GM23338 (cell line): Measurements from ENCODE around the gene SRCAP. TPM values are rescaled to one million over a fixed set of nuclear protein-coding genes. Genes with fewer than 3 reads are reported as not detected.

Experiments
- ATAC-seq: fragments of 200-7000 bp; cut with Tn5 transposase; 3 replicates; pipeline ENCODE4 v1.9.1; 2020
- DNase-seq: peaks from one replicate; pipeline ENCODE4 v3.0.0-alpha.2; 2015; ENCODE audit warnings: low spot score
- H2AFZ ChIP-seq: fragments of 200-600 bp; sonication (generic); 2 replicates; pipeline ENCODE4 v1.8.0; 2016; ENCODE audit warnings: antibody characterized with exemption, mild to moderate bottlenecking, moderate library complexity
- H3F3A ChIP-seq: fragments of 200-600 bp; sonication (generic); replicated peaks from 2 replicates; pipeline ENCODE4 v1.8.0; 2017; ENCODE audit warnings: antibody characterized with exemption, mixed run types, low read depth
- H3K27ac ChIP-seq: fragments of 200-600 bp; sonication (generic); 2 replicates; pipeline ENCODE4 v1.6.1; 2016; ENCODE audit warnings: low read depth
- H3K27me3 ChIP-seq: fragments of 200-600 bp; sonication (generic); 2 replicates; pipeline ENCODE4 v1.8.0; 2016; ENCODE audit warnings: mild to moderate bottlenecking, mixed run types, moderate library complexity; ENCODE audit not compliant: insufficient read depth
- H3K36me3 ChIP-seq: fragments of 200-600 bp; sonication (generic); 2 replicates; pipeline ENCODE4 v1.8.0; 2016; ENCODE audit warnings: mild to moderate bottlenecking; ENCODE audit not compliant: insufficient read depth
- H3K4me1 ChIP-seq: fragments of 200-600 bp; sonication (generic); 2 replicates; pipeline ENCODE4 v1.8.0; 2016; ENCODE audit warnings: mild to moderate bottlenecking, moderate library complexity; ENCODE audit not compliant: insufficient read depth
- H3K4me2 ChIP-seq: fragments of 200-600 bp; sonication (generic); 2 replicates; pipeline ENCODE4 v1.7.1; 2017; ENCODE audit warnings: mixed run types
- H3K4me3 ChIP-seq: fragments of 200-600 bp; sonication (generic); 2 replicates; pipeline ENCODE4 v1.6.1; 2016; ENCODE audit warnings: mixed run types
- H3K79me2 ChIP-seq: fragments of 200-600 bp; sonication (generic); replicated peaks from 2 replicates; pipeline ENCODE4 v1.8.0; 2017; ENCODE audit warnings: mild to moderate bottlenecking; ENCODE audit not compliant: insufficient read depth
- H3K9me2 ChIP-seq: fragments of 200-600 bp; sonication (generic); 2 replicates; pipeline ENCODE4 v1.8.0; 2017; ENCODE audit not compliant: insufficient read depth
- H4K20me1 ChIP-seq: fragments of 200-600 bp; sonication (generic); replicated peaks from 2 replicates; pipeline ENCODE4 v1.8.0; 2017; ENCODE audit warnings: mild to moderate bottlenecking; ENCODE audit not compliant: insufficient read depth
- H3K27ac Mint-ChIP-seq: 2 replicates; pipeline ENCODE4 v1.8.0; 2020; ENCODE audit warnings: inconsistent platforms, mild to moderate bottlenecking, moderate library complexity, mixed read lengths
- H3K27me3 Mint-ChIP-seq: 3 replicates; pipeline ENCODE4 v1.8.0; 2022; ENCODE audit warnings: low read depth, mild to moderate bottlenecking, moderate library complexity, mixed read lengths, inconsistent platforms; ENCODE audit not compliant: insufficient read depth, poor library complexity
- H3K36me3 Mint-ChIP-seq: 3 replicates; pipeline ENCODE4 v1.8.0; 2021; ENCODE audit warnings: low read depth, mild to moderate bottlenecking, inconsistent platforms, moderate library complexity, mixed read lengths
- H3K4me1 Mint-ChIP-seq: 3 replicates; pipeline ENCODE4 v1.8.0; 2020; ENCODE audit warnings: mild to moderate bottlenecking, inconsistent platforms, mixed read lengths
- H3K4me3 Mint-ChIP-seq: 3 replicates; pipeline ENCODE4 v1.8.0; 2021; ENCODE audit warnings: moderate library complexity, mild to moderate bottlenecking, inconsistent platforms, mixed read lengths
- H3K9me3 Mint-ChIP-seq: 3 replicates; pipeline ENCODE4 v1.8.0; 2020; ENCODE audit warnings: moderate library complexity, mild to moderate bottlenecking, inconsistent platforms, mixed read lengths
- CREB1 ChIP-seq: fragments of 250-450 bp; sonication (Bioruptor Pico); IDR thresholded peaks from 2 replicates; pipeline ENCODE4 v1.5.0; 2020; ENCODE audit warnings: low read depth, mild to moderate bottlenecking, moderate library complexity
- ETS1 ChIP-seq: IDR thresholded peaks from 2 replicates; pipeline ENCODE4 v1.6.1; 2016; ENCODE audit warnings: antibody characterized with exemption
- EZH2 ChIP-seq: fragments of 200-600 bp; sonication (generic); IDR thresholded peaks from one replicate; pipeline ENCODE4 v1.8.0; 2017; ENCODE audit warnings: antibody characterized with exemption, mild to moderate bottlenecking, low read depth; ENCODE audit not compliant: unreplicated experiment
- EZH2phosphoT487 ChIP-seq: fragments of 200-600 bp; sonication (generic); IDR thresholded peaks from one replicate; pipeline ENCODE4 v1.8.1; 2018; ENCODE audit warnings: antibody characterized with exemption; ENCODE audit not compliant: unreplicated experiment
- JUNB ChIP-seq: IDR thresholded peaks from one replicate; pipeline ENCODE4 v1.6.1; 2016; ENCODE audit warnings: antibody characterized with exemption; ENCODE audit not compliant: unreplicated experiment
- NANOG ChIP-seq: IDR thresholded peaks from 2 replicates; pipeline ENCODE4 v1.6.1; 2016; ENCODE audit warnings: antibody characterized with exemption, borderline replicate concordance
- POLR2AphosphoS5 ChIP-seq: IDR thresholded peaks from 2 replicates; pipeline ENCODE4 v1.6.1; 2016; ENCODE audit warnings: antibody characterized with exemption, low read depth
- STAT1 ChIP-seq: IDR thresholded peaks from one replicate; pipeline ENCODE4 v1.6.1; 2016; ENCODE audit warnings: antibody characterized with exemption; ENCODE audit not compliant: unreplicated experiment
- ZNF114 ChIP-seq: fragments of 250-450 bp; sonication (Bioruptor Pico); IDR thresholded peaks from 2 replicates; pipeline ENCODE4 v1.5.0; 2020; ENCODE audit warnings: mild to moderate bottlenecking, moderate library complexity
- ZNF331 ChIP-seq: fragments of 250-450 bp; sonication (Bioruptor Pico); IDR thresholded peaks from 2 replicates; pipeline ENCODE4 v1.5.0; 2020; ENCODE audit warnings: low read depth, mild to moderate bottlenecking, moderate library complexity
- polyA plus RNA-seq: library from polyadenylated mRNA; unstranded; fragments of >200 nt; fragmentation: Nextera tagmentation; extraction: Ambion mirVana; gene quantifications from 2 replicates; pipeline ENCODE4 v1.2.1, GENCODE V29; 2016
- total RNA-seq: library from RNA; depleted of rRNA; stranded (reverse); fragments of >200 nt; shearing (Covaris generic); gene quantifications from 2 replicates; pipeline ENCODE4 v1.2.3, GENCODE V29; 2014
- TF ChIP-seq, protein P1 (sequence below): fragments of 250-450 bp; sonication (Bioruptor Pico); IDR thresholded peaks from 2 replicates; pipeline ENCODE4 v1.5.0; 2020; ENCODE audit warnings: mild to moderate bottlenecking, moderate library complexity
- TF ChIP-seq, protein P2 (sequence below), 2 experiments: fragments of 200-600 bp in 1 of 2; sonication (generic) in 1 of 2; conservative IDR thresholded peaks; 2 replicates each; pipeline versions ENCODE4 v1.5.1 to v1.6.1; 2016 to 2017; ENCODE audit warnings: antibody characterized with exemption in 2 of 2, low read depth in 2 of 2, mild to moderate bottlenecking in 2 of 2, moderate library complexity in 1 of 2
- TF ChIP-seq, protein P3 (sequence below): IDR thresholded peaks from one replicate; pipeline ENCODE4 v1.6.1; 2018; ENCODE audit warnings: antibody characterized with exemption; ENCODE audit not compliant: unreplicated experiment

The SRCAP gene
- total and polyA plus RNA-seq, 2 experiments from 2014 or later = 15.3 to 38.4 TPM

DNA sequence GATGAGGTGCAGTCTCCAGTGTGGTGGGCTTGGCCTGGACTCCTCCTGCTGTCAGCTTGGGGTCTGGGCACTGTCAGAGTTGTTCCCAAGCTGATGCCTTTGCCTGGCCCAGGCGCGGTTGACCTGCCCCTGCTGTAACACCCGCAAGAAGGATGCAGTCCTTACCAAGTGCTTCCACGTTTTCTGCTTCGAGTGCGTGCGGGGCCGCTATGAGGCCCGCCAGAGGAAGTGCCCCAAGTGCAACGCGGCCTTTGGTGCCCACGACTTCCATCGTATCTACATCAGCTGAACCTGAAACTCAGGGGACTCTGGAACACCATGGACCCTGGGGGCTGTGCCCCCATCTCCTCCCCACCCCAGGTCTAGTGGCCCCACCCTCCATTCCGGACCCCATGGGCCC lies 74.9 kb downstream of the SRCAP start:
- peaks cover 16% of the 10 kb centered on the region for H3K4me1 Mint-ChIP-seq
- no peaks in the 10 kb centered on the region for H3K9me2 ChIP-seq
- H3K9me3 Mint-ChIP-seq = no peaks in the 10 kb centered on the region
- H3K4me2 ChIP-seq = no peak overlapping the region
- peaks cover 18% of the 10 kb centered on the region for H3F3A ChIP-seq
- H3K4me3 Mint-ChIP-seq = no peak overlapping the region
- H4K20me1 ChIP-seq = no peaks in the 10 kb centered on the region; the same call in 1 of the 2 replicates
- H3K27me3 Mint-ChIP-seq = peaks cover 33% of the 10 kb centered on the region
- H3K27ac Mint-ChIP-seq = no peak overlapping the region
- peaks cover 62% of the 10 kb centered on the region for H3K36me3 Mint-ChIP-seq
- no peak for DNase-seq
- H3K36me3 ChIP-seq = peaks cover 4% of the 10 kb centered on the region; the same call in 1 of the 2 replicates
- ATAC-seq = no peak
- H3K4me1 ChIP-seq = no peaks in the 10 kb centered on the region; the same call in 1 of the 2 replicates
- no peaks in the 10 kb centered on the region for H3K27me3 ChIP-seq
- H2AFZ ChIP-seq = no peak overlapping the region
- H3K79me2 ChIP-seq = no peaks in the 10 kb centered on the region
- H3K27ac ChIP-seq = no peak overlapping the region
- H3K4me3 ChIP-seq = no peak overlapping the region
- TF ChIP-seq, protein P1, sequence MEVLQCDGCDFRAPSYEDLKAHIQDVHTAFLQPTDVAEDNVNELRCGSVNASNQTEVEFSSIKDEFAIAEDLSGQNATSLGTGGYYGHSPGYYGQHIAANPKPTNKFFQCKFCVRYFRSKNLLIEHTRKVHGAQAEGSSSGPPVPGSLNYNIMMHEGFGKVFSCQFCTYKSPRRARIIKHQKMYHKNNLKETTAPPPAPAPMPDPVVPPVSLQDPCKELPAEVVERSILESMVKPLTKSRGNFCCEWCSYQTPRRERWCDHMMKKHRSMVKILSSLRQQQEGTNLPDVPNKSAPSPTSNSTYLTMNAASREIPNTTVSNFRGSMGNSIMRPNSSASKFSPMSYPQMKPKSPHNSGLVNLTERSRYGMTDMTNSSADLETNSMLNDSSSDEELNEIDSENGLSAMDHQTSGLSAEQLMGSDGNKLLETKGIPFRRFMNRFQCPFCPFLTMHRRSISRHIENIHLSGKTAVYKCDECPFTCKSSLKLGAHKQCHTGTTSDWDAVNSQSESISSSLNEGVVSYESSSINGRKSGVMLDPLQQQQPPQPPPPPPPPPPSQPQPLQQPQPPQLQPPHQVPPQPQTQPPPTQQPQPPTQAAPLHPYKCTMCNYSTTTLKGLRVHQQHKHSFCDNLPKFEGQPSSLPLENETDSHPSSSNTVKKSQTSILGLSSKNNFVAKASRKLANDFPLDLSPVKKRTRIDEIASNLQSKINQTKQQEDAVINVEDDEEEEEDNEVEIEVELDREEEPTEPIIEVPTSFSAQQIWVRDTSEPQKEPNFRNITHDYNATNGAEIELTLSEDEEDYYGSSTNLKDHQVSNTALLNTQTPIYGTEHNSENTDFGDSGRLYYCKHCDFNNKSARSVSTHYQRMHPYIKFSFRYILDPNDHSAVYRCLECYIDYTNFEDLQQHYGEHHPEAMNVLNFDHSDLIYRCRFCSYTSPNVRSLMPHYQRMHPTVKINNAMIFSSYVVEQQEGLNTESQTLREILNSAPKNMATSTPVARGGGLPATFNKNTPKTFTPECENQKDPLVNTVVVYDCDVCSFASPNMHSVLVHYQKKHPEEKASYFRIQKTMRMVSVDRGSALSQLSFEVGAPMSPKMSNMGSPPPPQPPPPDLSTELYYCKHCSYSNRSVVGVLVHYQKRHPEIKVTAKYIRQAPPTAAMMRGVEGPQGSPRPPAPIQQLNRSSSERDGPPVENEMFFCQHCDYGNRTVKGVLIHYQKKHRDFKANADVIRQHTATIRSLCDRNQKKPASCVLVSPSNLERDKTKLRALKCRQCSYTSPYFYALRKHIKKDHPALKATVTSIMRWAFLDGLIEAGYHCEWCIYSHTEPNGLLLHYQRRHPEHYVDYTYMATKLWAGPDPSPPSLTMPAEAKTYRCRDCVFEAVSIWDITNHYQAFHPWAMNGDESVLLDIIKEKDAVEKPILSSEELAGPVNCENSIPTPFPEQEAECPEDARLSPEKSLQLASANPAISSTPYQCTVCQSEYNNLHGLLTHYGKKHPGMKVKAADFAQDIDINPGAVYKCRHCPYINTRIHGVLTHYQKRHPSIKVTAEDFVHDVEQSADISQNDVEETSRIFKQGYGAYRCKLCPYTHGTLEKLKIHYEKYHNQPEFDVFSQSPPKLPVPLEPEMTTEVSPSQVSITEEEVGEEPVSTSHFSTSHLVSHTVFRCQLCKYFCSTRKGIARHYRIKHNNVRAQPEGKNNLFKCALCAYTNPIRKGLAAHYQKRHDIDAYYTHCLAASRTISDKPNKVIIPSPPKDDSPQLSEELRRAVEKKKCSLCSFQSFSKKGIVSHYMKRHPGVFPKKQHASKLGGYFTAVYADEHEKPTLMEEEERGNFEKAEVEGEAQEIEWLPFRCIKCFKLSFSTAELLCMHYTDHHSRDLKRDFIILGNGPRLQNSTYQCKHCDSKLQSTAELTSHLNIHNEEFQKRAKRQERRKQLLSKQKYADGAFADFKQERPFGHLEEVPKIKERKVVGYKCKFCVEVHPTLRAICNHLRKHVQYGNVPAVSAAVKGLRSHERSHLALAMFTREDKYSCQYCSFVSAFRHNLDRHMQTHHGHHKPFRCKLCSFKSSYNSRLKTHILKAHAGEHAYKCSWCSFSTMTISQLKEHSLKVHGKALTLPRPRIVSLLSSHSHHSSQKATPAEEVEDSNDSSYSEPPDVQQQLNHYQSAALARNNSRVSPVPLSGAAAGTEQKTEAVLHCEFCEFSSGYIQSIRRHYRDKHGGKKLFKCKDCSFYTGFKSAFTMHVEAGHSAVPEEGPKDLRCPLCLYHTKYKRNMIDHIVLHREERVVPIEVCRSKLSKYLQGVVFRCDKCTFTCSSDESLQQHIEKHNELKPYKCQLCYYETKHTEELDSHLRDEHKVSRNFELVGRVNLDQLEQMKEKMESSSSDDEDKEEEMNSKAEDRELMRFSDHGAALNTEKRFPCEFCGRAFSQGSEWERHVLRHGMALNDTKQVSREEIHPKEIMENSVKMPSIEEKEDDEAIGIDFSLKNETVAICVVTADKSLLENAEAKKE (CRISPR knock-in tag) = no peak
- TF ChIP-seq, protein P2, sequence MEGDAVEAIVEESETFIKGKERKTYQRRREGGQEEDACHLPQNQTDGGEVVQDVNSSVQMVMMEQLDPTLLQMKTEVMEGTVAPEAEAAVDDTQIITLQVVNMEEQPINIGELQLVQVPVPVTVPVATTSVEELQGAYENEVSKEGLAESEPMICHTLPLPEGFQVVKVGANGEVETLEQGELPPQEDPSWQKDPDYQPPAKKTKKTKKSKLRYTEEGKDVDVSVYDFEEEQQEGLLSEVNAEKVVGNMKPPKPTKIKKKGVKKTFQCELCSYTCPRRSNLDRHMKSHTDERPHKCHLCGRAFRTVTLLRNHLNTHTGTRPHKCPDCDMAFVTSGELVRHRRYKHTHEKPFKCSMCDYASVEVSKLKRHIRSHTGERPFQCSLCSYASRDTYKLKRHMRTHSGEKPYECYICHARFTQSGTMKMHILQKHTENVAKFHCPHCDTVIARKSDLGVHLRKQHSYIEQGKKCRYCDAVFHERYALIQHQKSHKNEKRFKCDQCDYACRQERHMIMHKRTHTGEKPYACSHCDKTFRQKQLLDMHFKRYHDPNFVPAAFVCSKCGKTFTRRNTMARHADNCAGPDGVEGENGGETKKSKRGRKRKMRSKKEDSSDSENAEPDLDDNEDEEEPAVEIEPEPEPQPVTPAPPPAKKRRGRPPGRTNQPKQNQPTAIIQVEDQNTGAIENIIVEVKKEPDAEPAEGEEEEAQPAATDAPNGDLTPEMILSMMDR (conservative IDR thresholded peaks at IDR 0.05; ENCODE audit: low read depth in 2 of 2) = no peak
- TF ChIP-seq ZNF331 (CRISPR knock-in tag) (no peak), STAT1 (no peak), EZH2phosphoT487 (no peak), EZH2 (no peak), CREB1 (CRISPR knock-in tag) (no peak), POLR2AphosphoS5 (no peak), NANOG (no peak), ZNF114 (CRISPR knock-in tag) (no peak), JUNB (no peak), ETS1 (no peak)
- TF ChIP-seq, protein P3, sequence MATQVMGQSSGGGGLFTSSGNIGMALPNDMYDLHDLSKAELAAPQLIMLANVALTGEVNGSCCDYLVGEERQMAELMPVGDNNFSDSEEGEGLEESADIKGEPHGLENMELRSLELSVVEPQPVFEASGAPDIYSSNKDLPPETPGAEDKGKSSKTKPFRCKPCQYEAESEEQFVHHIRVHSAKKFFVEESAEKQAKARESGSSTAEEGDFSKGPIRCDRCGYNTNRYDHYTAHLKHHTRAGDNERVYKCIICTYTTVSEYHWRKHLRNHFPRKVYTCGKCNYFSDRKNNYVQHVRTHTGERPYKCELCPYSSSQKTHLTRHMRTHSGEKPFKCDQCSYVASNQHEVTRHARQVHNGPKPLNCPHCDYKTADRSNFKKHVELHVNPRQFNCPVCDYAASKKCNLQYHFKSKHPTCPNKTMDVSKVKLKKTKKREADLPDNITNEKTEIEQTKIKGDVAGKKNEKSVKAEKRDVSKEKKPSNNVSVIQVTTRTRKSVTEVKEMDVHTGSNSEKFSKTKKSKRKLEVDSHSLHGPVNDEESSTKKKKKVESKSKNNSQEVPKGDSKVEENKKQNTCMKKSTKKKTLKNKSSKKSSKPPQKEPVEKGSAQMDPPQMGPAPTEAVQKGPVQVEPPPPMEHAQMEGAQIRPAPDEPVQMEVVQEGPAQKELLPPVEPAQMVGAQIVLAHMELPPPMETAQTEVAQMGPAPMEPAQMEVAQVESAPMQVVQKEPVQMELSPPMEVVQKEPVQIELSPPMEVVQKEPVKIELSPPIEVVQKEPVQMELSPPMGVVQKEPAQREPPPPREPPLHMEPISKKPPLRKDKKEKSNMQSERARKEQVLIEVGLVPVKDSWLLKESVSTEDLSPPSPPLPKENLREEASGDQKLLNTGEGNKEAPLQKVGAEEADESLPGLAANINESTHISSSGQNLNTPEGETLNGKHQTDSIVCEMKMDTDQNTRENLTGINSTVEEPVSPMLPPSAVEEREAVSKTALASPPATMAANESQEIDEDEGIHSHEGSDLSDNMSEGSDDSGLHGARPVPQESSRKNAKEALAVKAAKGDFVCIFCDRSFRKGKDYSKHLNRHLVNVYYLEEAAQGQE = no peak
